ENCODE results near the gene PXK.

- TF ChIP-seq, protein P1, sequence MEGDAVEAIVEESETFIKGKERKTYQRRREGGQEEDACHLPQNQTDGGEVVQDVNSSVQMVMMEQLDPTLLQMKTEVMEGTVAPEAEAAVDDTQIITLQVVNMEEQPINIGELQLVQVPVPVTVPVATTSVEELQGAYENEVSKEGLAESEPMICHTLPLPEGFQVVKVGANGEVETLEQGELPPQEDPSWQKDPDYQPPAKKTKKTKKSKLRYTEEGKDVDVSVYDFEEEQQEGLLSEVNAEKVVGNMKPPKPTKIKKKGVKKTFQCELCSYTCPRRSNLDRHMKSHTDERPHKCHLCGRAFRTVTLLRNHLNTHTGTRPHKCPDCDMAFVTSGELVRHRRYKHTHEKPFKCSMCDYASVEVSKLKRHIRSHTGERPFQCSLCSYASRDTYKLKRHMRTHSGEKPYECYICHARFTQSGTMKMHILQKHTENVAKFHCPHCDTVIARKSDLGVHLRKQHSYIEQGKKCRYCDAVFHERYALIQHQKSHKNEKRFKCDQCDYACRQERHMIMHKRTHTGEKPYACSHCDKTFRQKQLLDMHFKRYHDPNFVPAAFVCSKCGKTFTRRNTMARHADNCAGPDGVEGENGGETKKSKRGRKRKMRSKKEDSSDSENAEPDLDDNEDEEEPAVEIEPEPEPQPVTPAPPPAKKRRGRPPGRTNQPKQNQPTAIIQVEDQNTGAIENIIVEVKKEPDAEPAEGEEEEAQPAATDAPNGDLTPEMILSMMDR (IDR thresholded peaks at IDR 0.05) = no peak
- TF ChIP-seq POLR2A (IDR thresholded peaks at IDR 0.05) (no peak), POLR2AphosphoS5 (IDR thresholded peaks at IDR 0.05) (no peak)
Measured at GRCh38 chr3:58388550-58389091, 55.9 kb downstream of the PXK start.
